HG02973 (cell line): ENCODE measurements around the gene AIMP2.
"Not testable (repeated sequence)": the region's sequence is repeated elsewhere in the genome, so short reads cannot be mapped to it uniquely, and the experiment has no call there.

Experiments used
- ATAC-seq: cut with Tn5 transposase; IDR thresholded peaks from one replicate; pipeline ENCODE4 v1.9.1; 2021; ENCODE audit warnings: moderate library complexity; ENCODE audit not compliant: unreplicated experiment

AIMP2 gene

DNA sequence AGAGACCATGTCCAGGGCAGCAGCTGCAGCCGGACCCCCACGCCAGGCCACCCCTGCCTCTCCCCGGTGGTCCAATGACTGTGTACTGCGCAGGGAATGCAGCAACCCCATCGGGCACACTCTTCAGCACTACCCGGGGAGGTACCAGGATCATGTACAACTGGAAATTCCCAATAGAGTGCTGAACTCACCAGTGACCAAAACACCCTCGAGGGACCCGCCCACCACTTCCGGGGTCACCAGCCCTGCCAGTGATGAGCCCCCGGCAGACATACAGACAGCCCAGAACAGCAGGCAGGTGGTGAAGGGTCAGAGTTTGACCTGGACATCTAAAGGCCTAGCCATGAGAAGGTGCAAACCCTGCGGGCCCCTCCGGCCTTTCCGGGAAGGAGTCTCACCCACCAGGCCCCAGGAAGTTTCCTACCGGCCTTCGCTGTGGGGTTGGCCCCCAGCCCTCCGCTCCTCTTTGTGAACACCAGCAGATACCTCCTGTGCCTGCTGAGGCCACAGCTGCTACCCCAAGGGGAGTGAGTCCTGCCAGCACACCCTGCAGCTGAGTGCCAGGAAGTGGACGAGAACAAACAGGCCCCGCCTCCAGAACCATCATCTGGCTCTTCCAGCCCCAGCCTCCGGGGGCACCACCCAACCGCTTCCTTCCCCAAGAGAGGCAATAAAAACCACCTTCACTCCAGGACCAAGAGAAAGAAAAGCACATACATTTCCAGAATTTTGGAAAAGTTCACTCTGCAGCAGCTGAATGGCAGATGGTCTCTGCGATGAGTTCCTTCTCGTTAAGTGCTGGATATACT is 17.1 kb downstream of the AIMP2 start:
- ATAC-seq: peak; percentile 71

DNA sequence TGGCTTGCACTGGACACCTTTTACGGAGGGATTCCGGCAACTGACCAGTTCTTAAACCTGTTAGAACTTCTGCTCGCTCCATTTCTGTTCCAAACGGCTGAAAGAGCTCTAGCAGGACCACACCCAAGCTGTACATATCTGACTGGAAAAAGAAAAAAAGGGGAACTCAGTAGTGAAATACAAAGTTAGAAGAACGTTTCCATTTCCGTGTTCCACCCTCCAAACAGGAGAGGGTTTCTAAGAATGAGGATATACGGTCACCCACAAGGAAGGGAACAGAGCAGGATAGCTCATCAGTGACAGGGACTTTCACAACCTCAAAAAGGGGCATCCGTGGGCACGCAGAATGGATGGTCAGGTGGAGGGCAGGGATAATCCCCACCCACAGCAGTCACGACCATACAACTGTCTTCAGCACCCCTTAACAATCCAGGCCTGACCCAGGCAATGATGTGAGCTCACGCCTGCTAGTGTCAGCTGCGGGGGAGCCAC is 17.8 kb downstream of the AIMP2 start:
- no peak for ATAC-seq

DNA sequence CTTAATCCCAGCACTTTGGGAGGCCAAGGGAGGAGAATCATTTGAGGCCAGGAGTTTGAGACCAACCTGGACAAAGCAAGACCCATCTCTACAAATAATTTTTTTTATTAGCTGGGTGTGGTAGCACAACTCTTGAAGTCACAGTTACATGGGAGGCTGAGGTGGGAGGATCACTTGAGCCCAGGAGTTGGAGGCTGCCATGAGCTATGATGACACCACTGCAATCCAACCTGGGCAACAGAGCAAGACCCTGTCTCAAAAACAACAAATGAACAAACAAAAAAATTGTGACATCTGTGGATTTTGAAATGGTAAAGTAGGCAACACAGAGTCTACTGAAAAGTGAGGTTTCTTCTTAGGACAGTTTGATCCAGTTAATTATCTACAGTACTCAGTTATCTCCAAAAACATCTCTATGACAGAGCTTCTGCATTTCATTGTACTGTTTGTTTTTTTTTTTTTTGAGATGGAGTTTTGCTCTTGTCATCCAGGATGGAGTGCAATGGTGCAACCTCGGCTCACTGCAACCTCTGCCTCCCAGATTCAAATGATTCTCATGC is 18.8 kb downstream of the AIMP2 start:
- no peak for ATAC-seq

DNA sequence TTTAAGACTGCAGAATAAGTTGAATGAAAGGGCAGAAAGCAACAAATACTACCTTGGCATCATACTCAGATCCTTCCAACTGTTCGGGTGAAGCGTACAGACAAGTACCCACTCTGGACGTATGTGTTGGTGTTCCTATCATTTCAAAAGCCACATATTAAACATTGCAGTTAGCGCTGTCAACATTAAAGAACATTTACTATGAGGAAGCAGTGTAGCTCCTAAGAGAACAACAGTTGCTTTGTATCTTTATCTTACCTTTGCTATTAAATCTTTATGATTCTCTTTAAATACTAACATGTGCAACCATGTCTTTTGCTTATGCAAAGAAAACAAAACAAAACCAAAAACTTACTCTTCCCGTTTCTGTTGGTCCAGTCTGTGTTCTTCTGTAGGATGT is 19.5 kb downstream of the AIMP2 start:
- no peak for ATAC-seq

DNA sequence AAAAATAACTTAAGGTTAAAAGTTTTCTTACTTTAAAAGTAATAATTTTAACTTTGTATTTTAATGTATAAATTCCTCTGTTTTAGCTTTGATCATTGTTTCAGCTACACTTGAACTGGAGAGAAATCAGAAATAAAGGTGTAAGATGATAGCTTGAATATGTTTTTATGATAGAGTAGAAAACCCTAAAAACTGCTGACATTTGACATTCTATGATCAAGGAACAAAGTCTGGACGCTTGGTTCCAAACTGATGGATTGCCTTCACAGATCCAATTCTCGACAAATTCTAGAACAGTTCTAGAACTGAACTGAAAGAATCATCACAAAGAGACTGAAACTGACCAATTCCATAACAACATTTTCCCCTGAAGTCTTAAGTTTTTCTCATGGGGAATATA is 21.9 kb downstream of the AIMP2 start, which contains the start of gene ANKRD61:
Gene ANKRD61 (plus strand): TSS at position 389 of the 400 bp plus-strand sequence. CDS start 0 bp downstream, at position 389.
- ATAC-seq: no peak

DNA sequence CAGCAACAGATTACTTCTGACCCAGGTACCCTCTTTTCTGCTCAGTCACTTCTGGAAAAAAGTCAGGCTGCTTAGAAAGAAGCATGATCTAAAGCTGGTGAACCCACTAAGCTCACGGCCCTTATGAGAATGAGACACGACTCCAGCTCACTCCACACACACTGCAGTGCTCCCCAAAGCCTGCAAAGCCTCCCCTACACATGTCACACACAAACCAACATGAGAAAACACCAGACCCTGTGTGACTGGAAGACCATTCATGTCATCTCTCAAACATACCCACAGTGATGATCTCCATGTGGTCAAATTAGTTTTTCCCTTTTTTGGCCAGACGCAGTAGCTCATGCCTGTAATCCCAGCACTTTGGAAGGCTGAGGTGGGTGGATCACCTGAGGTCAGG is 22.5 kb downstream of the AIMP2 start:
- no peak for ATAC-seq

DNA sequence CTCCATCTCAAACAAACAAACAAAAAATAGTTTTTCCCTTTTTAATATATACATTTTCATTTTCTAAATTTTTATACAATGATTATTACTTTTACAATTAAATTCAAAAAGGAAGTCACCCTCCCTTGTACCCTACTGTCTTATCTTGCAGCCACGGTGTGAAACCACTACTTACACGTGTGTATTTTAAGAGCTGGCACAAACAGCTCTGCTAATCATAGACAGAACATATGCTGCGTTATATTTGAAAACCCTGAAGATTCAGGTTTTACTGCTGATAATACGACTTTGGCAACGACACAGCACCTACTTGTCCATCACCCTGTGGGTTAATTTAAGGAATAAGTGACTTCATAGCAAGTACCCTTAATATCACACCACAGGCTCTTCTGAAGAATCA is 23.1 kb downstream of the AIMP2 start:
- ATAC-seq: no peak

DNA sequence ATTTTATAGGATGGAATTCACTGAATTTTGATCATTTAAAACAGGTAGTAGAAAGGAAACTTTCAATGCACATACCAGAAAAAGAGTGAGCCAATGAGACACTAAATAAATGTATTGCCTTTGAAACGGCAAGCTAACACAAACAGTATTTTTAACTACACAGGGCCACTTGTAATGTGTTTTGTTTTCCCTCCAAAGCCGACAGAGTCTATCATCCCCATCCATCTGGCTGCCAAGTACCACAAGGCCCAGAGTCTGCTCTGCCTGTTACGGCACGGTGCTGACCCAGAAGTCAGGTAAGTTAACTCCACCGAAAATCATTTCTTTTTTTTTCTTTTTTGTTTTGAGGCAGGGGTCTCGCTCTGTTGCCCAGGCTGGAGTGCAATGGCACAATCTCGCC is 23.6 kb downstream of the AIMP2 start:
- ATAC-seq: no peak

DNA sequence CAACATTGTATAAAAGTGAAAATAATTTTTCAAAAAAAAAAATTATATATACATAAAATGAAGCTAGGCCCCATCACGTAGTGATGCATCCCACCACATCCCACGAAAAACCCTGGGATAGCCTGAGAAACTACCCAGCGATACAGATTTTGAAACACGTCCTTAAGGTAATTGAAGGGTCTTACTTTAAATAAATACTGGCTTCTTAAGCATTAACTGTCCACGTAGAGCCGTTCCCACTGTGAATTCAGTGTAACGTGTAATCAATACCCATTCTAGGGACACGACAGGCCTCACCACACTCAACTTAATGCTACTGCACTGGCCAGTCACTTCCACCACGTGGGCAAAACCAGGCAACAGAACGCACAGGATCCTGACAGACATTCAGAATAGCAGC is 26.1 kb downstream of the AIMP2 start:
- no peak for ATAC-seq

DNA sequence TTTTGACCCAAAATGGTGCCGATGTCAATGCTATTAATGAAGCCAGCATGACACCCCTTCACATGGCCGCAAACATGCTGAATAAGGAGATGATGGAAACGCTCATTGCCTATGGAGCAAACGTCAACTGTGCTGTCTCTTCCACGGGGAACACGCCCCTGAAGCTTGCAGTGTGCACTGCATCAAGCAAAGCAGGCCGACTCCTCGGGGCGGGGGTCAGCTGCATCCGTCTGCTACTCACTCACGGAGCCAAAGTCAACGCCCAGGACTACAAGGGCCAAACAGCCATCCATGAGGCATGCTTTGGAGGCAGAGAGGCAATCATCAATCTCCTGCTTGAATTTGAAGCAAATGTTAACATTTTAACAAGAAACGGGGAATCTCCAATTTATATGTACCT is 26.6 kb downstream of the AIMP2 start:
- no peak for ATAC-seq

DNA sequence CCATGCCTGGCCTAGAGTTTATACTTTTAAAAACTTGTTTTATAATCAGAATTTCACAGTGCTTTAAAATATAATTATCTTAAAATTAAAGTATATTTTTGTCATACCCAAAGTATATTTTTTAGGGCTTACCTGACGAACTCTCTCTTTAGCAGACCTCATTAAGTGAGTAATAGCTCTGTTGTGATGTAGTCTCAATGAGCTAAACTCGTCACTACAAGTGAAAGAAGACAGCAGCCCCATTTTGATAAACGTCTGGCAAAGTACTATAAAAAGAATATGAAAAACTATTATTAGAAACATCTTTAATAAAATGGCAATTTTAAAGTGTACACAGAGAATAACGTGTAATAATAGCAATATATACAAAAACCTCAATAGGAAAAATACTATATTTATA is 40.7 kb downstream of the AIMP2 start:
- ATAC-seq: no peak

DNA sequence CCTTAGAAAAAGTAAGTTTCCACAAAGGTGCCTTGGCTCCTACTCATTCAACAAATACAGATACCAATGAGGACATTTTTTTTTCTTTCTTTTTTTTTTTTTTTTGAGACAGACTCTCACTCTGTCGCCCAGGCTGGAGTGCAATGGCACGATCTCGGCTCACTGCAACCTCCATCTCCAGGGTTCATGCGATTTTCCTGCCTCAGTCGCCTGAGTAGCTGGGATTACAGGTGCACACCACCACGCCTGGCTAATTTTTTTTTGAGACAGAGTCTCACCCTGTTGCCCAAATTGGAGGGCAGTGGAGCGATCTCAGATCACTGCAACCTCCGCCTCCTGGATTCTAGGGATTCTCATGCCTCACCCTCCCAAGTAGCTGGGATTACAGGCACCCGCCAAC is 42.1 kb downstream of the AIMP2 start:
- ATAC-seq: not testable (repeated sequence)

DNA sequence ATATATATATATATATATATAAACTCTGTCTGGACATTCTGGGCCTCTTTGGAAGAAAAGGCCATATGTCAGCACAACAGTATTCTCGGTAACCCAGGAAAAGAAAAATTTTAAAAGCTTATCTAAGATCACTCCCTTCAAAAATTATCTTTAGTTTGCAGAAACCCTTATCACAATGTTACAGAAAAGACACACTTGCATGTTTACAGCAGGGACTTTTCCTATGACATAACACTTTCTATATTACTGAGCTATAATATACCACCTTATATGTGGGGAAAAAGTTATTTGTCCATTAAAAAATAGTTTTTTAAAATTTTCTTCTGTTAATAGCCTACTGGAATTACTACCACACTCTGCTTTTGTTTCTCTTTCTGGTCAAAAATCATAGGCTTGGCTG is 47.5 kb downstream of the AIMP2 start:
- no peak for ATAC-seq

DNA sequence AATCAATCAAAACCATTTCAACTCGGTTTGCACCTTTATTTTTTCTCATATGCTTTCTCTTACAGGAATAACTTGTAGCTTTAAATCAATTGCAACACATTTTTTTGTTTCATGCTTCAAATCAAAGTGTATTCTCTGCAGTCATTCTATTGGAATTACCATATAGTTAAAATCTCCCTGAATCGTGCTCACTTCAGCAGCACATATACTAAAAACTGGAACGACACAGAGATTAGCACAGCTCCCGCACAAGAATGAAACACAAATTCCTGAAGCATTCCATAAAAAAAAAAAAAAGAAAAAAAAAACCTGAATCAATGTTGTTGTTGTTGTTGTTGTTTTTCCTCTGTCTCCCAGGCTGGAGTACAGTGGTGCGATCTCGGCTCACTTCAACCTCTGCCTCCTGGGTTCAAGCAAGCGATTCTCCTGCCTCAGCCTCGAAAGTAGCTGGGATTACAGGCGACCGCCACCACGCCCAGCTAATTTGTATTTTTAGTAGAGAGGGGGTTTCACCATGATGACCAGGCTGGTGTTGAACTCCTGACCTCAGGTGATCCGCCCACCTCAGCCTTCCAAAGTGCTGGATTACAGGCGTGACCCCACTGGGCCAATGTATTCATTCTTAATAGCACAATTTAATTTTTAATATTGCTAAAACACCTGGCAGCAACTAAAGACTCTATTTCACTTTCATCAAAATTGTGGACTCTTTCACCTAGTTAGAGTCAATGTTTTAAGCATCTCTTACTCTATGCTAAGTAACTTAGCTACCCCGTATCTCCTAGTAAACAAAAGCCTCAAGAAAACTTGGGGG is 48.5 kb downstream of the AIMP2 start:
- no peak for ATAC-seq

DNA sequence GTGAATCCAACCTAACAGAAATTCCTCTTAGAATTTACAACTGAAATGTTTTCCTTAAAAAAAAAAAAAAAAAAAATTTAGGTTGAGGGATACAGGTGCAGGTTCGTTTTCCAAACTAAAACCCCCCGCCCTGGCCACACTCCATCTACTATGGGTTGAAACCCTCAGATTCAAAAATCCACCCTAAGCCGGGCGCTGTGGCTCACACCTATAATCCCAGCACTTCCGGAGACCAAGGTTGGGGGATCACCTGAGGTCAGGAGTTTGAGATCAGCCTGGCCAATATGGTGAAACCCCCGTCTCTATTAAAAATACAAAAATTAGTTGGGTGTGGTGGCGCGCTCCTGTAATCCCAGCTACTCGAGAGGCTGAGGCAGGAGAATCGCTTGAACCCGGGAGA is 50.9 kb downstream of the AIMP2 start:
- ATAC-seq: not testable (repeated sequence)

DNA sequence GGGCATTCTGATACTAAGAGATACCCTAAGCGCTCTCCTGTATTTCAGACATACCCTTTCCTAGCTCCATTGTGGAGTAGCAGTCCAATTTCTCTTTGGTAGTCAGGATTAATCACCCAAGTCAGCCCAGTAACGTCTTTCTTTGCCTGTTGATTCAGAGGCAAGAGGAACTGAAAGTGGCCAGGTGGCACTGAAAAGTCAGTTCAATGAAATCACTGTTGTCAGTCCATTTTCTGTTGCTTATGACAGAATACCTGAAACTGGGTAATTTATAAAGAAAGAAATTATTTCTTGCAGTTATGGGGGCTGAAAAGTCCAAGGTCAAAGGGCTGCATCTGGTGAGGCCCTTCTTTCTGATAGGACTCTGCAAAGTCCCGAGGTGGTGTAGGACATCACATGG is 62.3 kb downstream of the AIMP2 start:
- ATAC-seq: peak; percentile 73
